ENCODE measurements around the gene CDCP1.

The CDCP1 gene

DNA sequence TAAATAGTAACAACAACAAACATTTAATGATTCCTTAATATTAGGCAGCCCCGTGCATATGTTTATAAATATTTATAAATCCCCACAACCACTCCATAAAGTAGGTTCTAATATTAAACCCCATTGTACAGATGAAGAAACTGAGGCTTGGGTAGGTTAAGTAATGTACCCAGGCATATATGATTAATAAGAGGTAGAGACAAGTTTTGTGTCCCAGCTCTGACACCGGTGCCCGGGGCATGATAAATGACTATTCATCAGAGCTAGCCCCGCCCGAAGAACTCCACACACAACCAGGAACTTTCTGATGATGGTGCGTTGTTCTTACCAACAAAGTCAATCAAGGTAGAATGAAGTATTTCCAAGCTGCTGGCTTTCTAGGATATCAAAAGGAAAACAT, 19.4 kb downstream of the CDCP1 start:
- H3K36me3 ChIP-seq (ENCODE audit: insufficient read depth, low read length): no peaks in the 10 kb centered on the region
- H3K27ac ChIP-seq: no peak overlapping the region
- TF ChIP-seq FOXP2 (optimal IDR thresholded peaks at IDR 0.05; ENCODE audit: control extremely low read depth, extremely low read length, insufficient read depth) (no peak), EZH2 (IDR thresholded peaks at IDR 0.05) (no peak), POLR2AphosphoS5 (IDR thresholded peaks at IDR 0.05; ENCODE audit: borderline replicate concordance, low read depth, low read length) (no peak)
- DNase-seq (ENCODE audit: low read depth, low spot score): no peak
- no peak overlapping the region for H3K4me3 ChIP-seq
- no peaks in the 10 kb centered on the region for H3K9me3 ChIP-seq (ENCODE audit: low read depth, low read length)
- H3K9ac ChIP-seq (ENCODE audit: insufficient read length): no peak overlapping the region

DNA sequence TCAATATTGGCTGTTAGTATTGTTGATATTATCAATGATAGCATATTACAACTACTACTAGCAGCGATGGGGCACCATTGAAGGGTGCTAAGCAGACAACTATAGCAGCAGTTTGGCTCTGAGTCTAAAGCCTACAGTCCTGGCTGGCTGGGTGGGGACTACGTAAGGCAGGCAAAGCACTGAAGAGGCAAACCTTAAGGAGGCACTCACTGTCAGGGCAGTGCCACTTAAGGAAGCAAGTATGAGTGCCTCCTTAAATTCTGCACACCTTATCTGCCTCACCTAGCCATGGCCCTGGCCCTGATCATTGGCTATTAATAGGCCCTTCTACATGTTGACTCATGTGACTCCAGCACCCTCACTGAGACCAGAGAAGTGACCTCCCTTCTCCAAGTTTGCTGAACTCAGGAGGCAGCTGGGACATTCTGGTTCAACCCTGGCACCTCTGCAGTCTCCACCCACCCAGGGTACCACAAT, 20.6 kb downstream of the CDCP1 start:
- Histone ChIP-seq H3K9ac (ENCODE audit: insufficient read length) (no peak overlapping the region), H3K36me3 (ENCODE audit: insufficient read depth, low read length) (no peaks in the 10 kb centered on the region), H3K27ac (no peak overlapping the region), H3K4me3 (no peak overlapping the region), H3K9me3 (ENCODE audit: low read depth, low read length) (no peaks in the 10 kb centered on the region)
- no peak for DNase-seq (ENCODE audit: low read depth, low spot score)
- no peak for TF ChIP-seq FOXP2 (optimal IDR thresholded peaks at IDR 0.05; ENCODE audit: control extremely low read depth, extremely low read length, insufficient read depth)

DNA sequence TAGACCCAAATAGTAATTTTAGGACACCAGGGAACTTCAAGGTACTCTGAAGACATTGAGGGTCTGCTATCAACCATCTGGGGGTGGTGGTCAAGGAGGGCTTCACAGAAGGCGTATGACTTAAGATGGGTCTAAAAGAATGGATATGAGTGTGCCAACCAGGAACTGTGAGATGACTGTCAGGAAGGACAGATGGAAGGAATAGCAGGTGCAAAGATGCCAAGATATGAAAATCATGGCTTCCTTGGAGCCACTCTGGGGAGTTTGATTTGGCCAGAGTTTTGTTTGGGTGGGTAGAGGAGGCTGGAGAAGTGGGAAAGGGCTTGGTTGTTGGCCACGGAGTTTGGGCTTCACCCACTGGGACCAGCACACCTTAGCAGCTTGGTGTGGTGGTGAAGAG, 21.2 kb downstream of the CDCP1 start:
- Histone ChIP-seq H3K4me3 (no peak overlapping the region), H3K9ac (ENCODE audit: insufficient read length) (no peak overlapping the region), H3K36me3 (ENCODE audit: insufficient read depth, low read length) (no peaks in the 10 kb centered on the region), H3K9me3 (ENCODE audit: low read depth, low read length) (no peaks in the 10 kb centered on the region), H3K27ac (no peak overlapping the region)
- DNase-seq (ENCODE audit: low read depth, low spot score): no peak
- TF ChIP-seq POLR2AphosphoS5 (IDR thresholded peaks at IDR 0.05; ENCODE audit: borderline replicate concordance, low read depth, low read length) (no peak), FOXP2 (optimal IDR thresholded peaks at IDR 0.05; ENCODE audit: control extremely low read depth, extremely low read length, insufficient read depth) (no peak)

DNA sequence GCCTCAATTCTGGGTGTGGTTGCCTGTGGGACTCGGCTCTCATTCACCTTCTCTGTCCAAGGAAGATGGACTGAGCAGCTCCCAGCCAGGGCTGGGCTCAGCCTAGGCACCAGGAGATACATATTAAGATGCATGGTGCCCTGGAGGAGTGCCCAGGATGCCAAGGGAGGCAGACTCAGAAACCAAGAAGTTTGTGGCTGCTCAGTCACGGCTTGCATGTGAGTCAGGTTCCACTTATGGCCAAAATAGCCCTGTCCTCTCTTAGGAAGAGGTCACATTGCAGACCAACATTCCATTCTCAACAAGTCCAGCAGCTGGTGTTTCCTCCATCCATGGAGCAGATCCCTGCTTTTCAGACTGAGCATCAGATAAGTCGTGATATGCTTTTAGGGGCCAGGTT, 21.8 kb downstream of the CDCP1 start:
- H3K36me3 ChIP-seq (ENCODE audit: insufficient read depth, low read length): no peaks in the 10 kb centered on the region
- H3K4me3 ChIP-seq: no peak overlapping the region
- no peaks in the 10 kb centered on the region for H3K9me3 ChIP-seq (ENCODE audit: low read depth, low read length)
- no peak for DNase-seq (ENCODE audit: low read depth, low spot score)
- TF ChIP-seq FOXP2 (optimal IDR thresholded peaks at IDR 0.05; ENCODE audit: control extremely low read depth, extremely low read length, insufficient read depth) (no peak), POLR2AphosphoS5 (IDR thresholded peaks at IDR 0.05; ENCODE audit: borderline replicate concordance, low read depth, low read length) (no peak), EZH2 (IDR thresholded peaks at IDR 0.05) (no peak)
- no peak overlapping the region for H3K9ac ChIP-seq (ENCODE audit: insufficient read length)
- H3K27ac ChIP-seq: no peak overlapping the region

DNA sequence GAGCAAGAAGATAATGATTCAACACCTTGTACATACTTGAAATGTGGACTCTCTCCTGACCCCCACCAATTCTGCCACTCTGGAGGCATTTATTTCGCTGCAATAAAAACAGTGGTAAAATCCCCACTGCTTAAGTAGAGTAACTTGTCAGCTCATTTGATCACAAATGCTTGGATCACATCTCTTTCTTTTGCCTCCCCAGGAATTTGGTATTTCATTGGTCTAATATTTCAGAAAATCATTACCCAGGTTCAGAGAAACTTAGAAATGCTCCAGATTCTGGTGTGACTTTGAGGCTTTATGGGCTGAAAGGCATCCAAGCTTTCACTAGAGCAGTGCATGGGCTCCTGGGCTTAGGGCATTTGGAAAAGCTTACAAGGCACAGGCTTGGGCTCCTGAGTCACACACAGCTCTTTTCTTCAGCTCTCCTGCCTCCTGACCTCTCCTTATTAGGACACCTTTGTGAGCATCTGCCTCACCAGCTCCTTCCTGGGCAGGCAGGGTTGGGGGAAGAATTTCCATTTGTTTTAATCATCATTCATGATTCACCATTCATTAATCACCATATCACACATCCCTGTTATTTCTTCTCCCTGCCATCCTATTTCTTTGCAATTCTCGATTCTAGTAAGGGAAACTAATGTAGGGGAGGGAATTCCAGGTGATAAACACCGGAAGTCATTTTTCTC, 22.5 kb downstream of the CDCP1 start:
- no peaks in the 10 kb centered on the region for H3K9me3 ChIP-seq (ENCODE audit: low read depth, low read length)
- no peak overlapping the region for H3K4me3 ChIP-seq
- no peak overlapping the region for H3K9ac ChIP-seq (ENCODE audit: insufficient read length)
- no peak for DNase-seq (ENCODE audit: low read depth, low spot score)
- no peak for TF ChIP-seq FOXP2 (optimal IDR thresholded peaks at IDR 0.05; ENCODE audit: control extremely low read depth, extremely low read length, insufficient read depth)
- TF ChIP-seq EZH2 (IDR thresholded peaks at IDR 0.05): no peak
- TF ChIP-seq POLR2AphosphoS5 (IDR thresholded peaks at IDR 0.05; ENCODE audit: borderline replicate concordance, low read depth, low read length): no peak
- no peaks in the 10 kb centered on the region for H3K36me3 ChIP-seq (ENCODE audit: insufficient read depth, low read length)
- no peak overlapping the region for H3K27ac ChIP-seq

DNA sequence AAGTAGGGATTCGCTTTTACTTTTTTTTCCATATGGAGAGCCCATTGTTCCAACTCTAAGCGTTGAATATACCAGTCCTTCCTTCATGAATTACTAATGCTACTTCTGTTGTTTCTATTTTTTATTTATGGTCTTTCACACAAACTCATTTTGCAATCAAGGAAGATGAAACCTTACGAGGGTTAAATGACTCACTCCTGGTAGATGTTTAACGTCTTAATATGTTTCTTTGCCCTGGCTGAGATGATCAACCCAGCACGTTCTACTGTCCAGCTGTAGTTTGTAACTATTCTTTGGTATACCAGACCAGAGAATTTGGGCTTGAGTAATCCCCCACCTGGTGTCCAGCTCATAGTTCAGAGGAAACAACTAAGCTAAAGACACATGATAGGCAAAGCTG, 23.1 kb downstream of the CDCP1 start:
- Histone ChIP-seq H3K9me3 (ENCODE audit: low read depth, low read length) (no peaks in the 10 kb centered on the region), H3K4me3 (no peak overlapping the region), H3K9ac (ENCODE audit: insufficient read length) (no peak overlapping the region), H3K36me3 (ENCODE audit: insufficient read depth, low read length) (no peaks in the 10 kb centered on the region), H3K27ac (no peak overlapping the region)
- DNase-seq (ENCODE audit: low read depth, low spot score): no peak
- TF ChIP-seq EZH2 (IDR thresholded peaks at IDR 0.05): no peak

DNA sequence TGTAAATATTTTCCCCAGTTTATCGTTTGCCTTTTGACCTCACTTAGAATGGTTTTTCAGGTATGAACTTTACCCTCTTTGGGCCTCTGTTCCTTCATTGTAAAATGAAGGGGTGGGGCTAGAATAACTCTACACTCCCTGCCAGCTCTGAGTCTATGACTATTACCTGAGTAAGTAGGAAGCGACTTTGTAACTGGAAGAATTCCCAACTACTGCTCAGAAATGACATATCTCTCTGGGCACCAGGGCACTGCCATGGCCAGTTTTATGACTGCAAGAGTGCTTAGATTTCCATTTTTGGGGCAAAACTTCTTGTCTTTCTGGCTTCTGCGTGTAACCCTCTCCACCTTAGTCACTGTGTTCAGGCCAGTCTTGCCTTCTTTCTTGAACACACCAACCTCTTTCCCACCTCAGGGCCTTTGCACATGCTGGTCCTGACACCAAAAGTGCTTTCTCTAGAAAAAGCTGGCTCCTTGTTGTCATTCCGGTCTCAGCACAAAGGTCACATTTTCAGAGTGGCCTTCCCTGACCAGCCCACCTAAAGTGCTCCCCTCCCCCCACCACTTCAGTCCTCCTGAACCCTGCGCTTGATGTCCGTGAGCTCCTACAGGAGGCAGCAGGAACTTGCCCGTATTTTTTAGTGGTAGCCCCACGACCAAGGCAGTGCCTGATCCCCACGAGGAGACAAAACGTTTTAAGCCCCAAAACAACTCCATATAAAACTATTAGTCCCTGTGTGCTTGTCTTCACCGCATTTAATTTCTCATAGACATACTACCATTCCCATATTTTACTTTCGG, 25.6 kb downstream of the CDCP1 start:
- DNase-seq (ENCODE audit: low read depth, low spot score): no peak
- Histone ChIP-seq H3K36me3 (ENCODE audit: insufficient read depth, low read length) (no peaks in the 10 kb centered on the region), H3K27ac (no peak overlapping the region), H3K9me3 (ENCODE audit: low read depth, low read length) (no peaks in the 10 kb centered on the region), H3K9ac (ENCODE audit: insufficient read length) (no peak overlapping the region), H3K4me3 (no peak overlapping the region)
- TF ChIP-seq FOXP2 (optimal IDR thresholded peaks at IDR 0.05; ENCODE audit: control extremely low read depth, extremely low read length, insufficient read depth) (no peak), EZH2 (IDR thresholded peaks at IDR 0.05) (no peak), POLR2AphosphoS5 (IDR thresholded peaks at IDR 0.05; ENCODE audit: borderline replicate concordance, low read depth, low read length) (no peak)

DNA sequence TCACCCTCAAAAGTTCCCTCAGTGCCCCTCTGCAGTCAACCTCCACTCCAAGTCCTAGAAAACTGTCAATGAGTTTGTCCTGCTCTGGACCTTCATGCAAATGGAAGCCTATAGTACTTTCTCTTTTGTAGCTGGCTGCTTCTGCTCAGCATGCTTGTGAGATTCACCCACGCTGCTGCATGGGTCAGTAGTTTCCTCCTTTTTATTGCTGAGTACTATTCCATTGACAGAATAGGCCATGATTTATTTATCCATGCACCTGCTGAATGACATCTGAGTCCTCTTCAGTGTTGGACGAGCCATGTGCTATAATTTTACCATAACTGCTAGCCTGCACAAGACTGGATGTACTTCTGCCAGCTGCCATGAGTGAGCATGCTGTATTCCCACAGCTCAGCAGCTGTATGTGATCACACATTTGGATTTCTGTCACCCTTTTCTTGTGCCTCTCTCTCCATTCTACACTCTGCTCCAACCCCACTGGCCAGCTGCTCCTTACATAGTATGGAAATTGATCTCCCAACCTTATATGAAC, 26.3 kb downstream of the CDCP1 start:
- H3K9me3 ChIP-seq (ENCODE audit: low read depth, low read length): no peaks in the 10 kb centered on the region
- no peak overlapping the region for H3K9ac ChIP-seq (ENCODE audit: insufficient read length)

More for the DNA sequence above, 26.3 kb downstream of the CDCP1 start:
- Histone ChIP-seq H3K27ac (no peak overlapping the region), H3K4me3 (no peak overlapping the region), H3K36me3 (ENCODE audit: insufficient read depth, low read length) (no peaks in the 10 kb centered on the region)
- no peak for DNase-seq (ENCODE audit: low read depth, low spot score)
- TF ChIP-seq POLR2AphosphoS5 (IDR thresholded peaks at IDR 0.05; ENCODE audit: borderline replicate concordance, low read depth, low read length): no peak
- TF ChIP-seq EZH2 (IDR thresholded peaks at IDR 0.05): no peak
- no peak for TF ChIP-seq FOXP2 (optimal IDR thresholded peaks at IDR 0.05; ENCODE audit: control extremely low read depth, extremely low read length, insufficient read depth)
